Uterus (tissue), 2 donors: Measurements from ENCODE around the gene OSBPL7.

ENCODE experiments used
- CTCF ChIP-seq, 4 experiments: fragments of 200-600 bp in 2 of 4; fragments of 450-650 bp in 2 of 4; sonication (generic) in 2 of 4; IDR thresholded peaks; one replicate each; pipeline ENCODE4 v1.5.1; 2016 to 2019; ENCODE audit warnings: antibody characterized with exemption in 4 of 4, mild to moderate bottlenecking in 2 of 4, moderate library complexity in 1 of 4
- POLR2A ChIP-seq, 2 donors: fragments of 450-650 bp; IDR thresholded peaks; one replicate each; pipeline ENCODE4 v1.6.1; 2016; ENCODE audit warnings: antibody characterized with exemption in 2 of 2, mild to moderate bottlenecking in 1 of 2, moderate library complexity in 1 of 2

- no peak for TF ChIP-seq POLR2A (IDR thresholded peaks at IDR 0.05)
- TF ChIP-seq CTCF (IDR thresholded peaks at IDR 0.05): no peak
These were observed 28.7 kb upstream of the OSBPL7 start for GRCh38 chr17:47850373-47850691.
